ENCODE results near the gene MNAT1.

DNA sequence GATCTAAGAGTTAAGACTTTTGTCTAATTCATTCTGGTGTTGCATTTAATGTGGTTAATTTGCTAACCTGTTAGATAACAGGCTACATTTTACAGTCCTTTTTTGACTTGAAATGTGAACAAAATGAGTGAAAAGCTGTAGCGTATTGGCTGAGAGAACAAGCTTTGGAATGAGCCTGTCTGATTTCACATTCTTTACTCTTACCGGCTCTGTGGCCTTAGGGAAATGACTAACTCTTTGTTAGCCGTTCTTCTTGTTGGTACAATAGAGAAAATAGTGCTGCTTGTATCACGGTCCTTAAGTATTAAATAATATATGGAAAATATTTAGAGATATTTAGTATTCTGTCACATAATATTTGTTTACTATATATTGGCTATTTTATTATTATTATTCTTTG is 1.9 kb downstream of the MNAT1 start:
- TF ChIP-seq, protein P1, sequence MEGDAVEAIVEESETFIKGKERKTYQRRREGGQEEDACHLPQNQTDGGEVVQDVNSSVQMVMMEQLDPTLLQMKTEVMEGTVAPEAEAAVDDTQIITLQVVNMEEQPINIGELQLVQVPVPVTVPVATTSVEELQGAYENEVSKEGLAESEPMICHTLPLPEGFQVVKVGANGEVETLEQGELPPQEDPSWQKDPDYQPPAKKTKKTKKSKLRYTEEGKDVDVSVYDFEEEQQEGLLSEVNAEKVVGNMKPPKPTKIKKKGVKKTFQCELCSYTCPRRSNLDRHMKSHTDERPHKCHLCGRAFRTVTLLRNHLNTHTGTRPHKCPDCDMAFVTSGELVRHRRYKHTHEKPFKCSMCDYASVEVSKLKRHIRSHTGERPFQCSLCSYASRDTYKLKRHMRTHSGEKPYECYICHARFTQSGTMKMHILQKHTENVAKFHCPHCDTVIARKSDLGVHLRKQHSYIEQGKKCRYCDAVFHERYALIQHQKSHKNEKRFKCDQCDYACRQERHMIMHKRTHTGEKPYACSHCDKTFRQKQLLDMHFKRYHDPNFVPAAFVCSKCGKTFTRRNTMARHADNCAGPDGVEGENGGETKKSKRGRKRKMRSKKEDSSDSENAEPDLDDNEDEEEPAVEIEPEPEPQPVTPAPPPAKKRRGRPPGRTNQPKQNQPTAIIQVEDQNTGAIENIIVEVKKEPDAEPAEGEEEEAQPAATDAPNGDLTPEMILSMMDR (IDR thresholded peaks at IDR 0.05) = no peak
- no peak for TF ChIP-seq EP300 (IDR thresholded peaks at IDR 0.05; ENCODE audit: low read depth)
- no peak for TF ChIP-seq POLR2A (IDR thresholded peaks at IDR 0.05)

Data from transverse colon (tissue), 3 donors.